Pancreas (tissue), 8 donors: ENCODE results near the gene ANKFY1. TPM values are rescaled to one million over a fixed set of nuclear protein-coding genes. Genes with fewer than 3 reads are reported as not detected.

ENCODE experiments used
- polyA plus RNA-seq, 2 donors: library from polyadenylated mRNA; stranded (reverse); fragments of 200-250 nt; gene quantifications; one replicate each; pipeline ENCODE4 v1.2.3, GENCODE V29; 2013
- total RNA-seq, 6 donors: library from RNA; stranded (reverse); fragmentation: NEBNext Ultra II Directional in 4 of 6; extraction: Animal tissue kit (Norgen Biotek cat#: 25700) in 4 of 6; gene quantifications; one replicate each; pipeline versions ENCODE4 v1.2.1 to v1.2.4, GENCODE V29; 2021 to 2023
- donor health status: healthy with polysubstance abuse.
- donor health status: DM: no; HTN: no; CAD: no; lungs with moderate emphysema.
- donor health status: DM: no; HTN: no; CAD: no.
- donor health status: Bipolar disorder and iron deficiency.
- donor health status: DM: yes; HTN: yes; CAD: no.
- donor health status: DM: no; HTN: no; CAD: no.
- donor health status: DM: no; HTN: no; CAD: no.
- donor health status: DM: yes; HTN: yes; CAD: no.

The ANKFY1 gene
- total and polyA plus RNA-seq, 8 donors: 11.3 to 30.3 (median 13.9) TPM

Other genes with a start within 250 kb of the ANKFY1 start
- gene ZZEF1, start 120.9 kb downstream of the ANKFY1 start, total RNA-seq: 10 to 100 TPM; 22.7 to 31.6 (median 27.7) TPM
- 10 to 100 TPM; 15.8 to 29.7 TPM for gene ZZEF1, start 120.9 kb downstream of the ANKFY1 start, polyA plus RNA-seq
- 1 to 10 TPM; 6.7 to 9.1 (median 8.4) TPM for gene CYB5D2, start 120.8 kb downstream of the ANKFY1 start, total RNA-seq
- gene CYB5D2, start 120.8 kb downstream of the ANKFY1 start, polyA plus RNA-seq: 10 to 100 TPM; 11.7 to 18.4 TPM
- gene UBE2G1, start 102.7 kb upstream of the ANKFY1 start, total RNA-seq: 10 to 100 TPM; 19.7 to 29.3 (median 23.7) TPM
- 1 to 10 TPM; 4.3 to 8.1 TPM for gene UBE2G1, start 102.7 kb upstream of the ANKFY1 start, polyA plus RNA-seq
- gene SPNS3, start 170.0 kb upstream of the ANKFY1 start, total RNA-seq: under 1 TPM; 0.08 to 0.89 (median 0.44) TPM
- under 1 TPM; 0.84 to 0.96 TPM for gene SPNS3, start 170.0 kb upstream of the ANKFY1 start, polyA plus RNA-seq
- 10 to 100 TPM in 5 of 6 donors, 1 to 10 TPM in 1; 7.6 to 27.5 (median 17.2) TPM for gene SPNS2, start 234.9 kb upstream of the ANKFY1 start, total RNA-seq
- 10 to 100 TPM; 43.7 to 51.7 TPM for gene SPNS2, start 234.9 kb upstream of the ANKFY1 start, polyA plus RNA-seq